Epithelial cell of proximal tubule (primary cell): ENCODE data around the gene STOML2. TPM values are rescaled to one million over a fixed set of nuclear protein-coding genes. Genes with fewer than 3 reads are reported as not detected.

Experiments used
- DNase-seq: peaks from one replicate; pipeline ENCODE4 v3.0.0-alpha.2; 2011; ENCODE audit warnings: low read depth
- H3K4me3 ChIP-seq: 2 replicates; pipeline ENCODE4 v1.5.1; 2011; ENCODE audit warnings: low read depth, mild to moderate bottlenecking, low read length
- CTCF ChIP-seq: conservative IDR thresholded peaks from 2 replicates; pipeline ENCODE4 v1.5.1; 2012; ENCODE audit warnings: low read depth, mild to moderate bottlenecking, low read length
- total RNA-seq: library from RNA; depleted of rRNA; stranded (reverse); fragments of >200 nt; gene quantifications from 2 replicates; pipeline ENCODE4 v1.2.3, GENCODE V29; 2015

STOML2 gene
- total RNA-seq, 1 donor from 2014 or later: 201 TPM

DNA sequence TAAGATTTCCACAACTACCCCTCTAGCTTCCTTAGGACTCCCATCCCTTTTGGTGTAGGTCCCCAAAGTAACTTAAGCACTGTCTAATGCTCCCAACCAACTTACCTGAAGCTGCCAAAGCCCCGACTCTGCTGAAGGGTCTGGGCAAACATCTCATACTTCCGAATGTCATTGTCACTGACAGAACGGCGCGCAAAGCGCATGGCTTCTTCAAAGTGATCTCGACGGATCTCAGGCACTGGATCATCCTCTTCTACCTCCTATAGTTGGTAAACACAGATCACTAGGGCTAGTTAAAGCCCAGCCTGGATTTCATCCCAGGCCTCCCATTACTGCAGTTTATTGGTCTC, 45.7 kb downstream of the STOML2 start:
- DNase-seq: no peak
- no peak overlapping the region for H3K4me3 ChIP-seq
- TF ChIP-seq CTCF: no peak

DNA sequence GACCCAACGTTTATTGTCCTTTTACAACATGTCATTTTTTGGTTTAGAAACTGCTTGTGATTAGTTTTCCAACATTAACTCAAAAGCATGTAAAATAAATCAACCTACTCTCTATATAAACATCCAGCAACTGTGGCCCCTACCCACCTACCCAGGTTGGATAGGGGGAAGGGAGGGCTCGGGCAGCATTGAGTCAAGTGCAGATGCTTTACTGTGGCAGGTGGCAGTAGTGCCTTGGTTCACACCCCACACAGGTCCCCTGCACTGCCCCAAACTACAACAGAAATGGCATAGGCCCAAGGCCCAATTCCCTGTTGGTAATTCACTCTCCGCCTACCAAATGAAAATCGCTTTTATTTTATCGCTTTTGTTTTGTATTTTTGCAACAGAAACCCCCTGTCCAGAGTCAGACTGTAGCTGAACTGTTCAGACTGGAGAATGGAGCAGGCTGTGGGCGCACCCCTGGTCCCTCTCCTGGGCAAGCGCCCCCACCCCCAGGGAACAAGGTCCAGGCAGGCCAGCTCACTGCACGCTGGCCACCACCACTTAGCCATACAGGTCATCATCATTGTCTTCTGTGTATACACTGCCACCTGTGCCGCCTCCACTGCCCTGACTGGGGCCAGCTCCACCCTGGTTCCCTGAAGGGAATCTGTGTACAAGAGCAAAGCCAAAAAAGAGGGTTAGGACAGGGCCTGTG, 46.2 kb downstream of the STOML2 start:
- TF ChIP-seq CTCF: no peak
- no peak overlapping the region for H3K4me3 ChIP-seq
- no peak for DNase-seq

DNA sequence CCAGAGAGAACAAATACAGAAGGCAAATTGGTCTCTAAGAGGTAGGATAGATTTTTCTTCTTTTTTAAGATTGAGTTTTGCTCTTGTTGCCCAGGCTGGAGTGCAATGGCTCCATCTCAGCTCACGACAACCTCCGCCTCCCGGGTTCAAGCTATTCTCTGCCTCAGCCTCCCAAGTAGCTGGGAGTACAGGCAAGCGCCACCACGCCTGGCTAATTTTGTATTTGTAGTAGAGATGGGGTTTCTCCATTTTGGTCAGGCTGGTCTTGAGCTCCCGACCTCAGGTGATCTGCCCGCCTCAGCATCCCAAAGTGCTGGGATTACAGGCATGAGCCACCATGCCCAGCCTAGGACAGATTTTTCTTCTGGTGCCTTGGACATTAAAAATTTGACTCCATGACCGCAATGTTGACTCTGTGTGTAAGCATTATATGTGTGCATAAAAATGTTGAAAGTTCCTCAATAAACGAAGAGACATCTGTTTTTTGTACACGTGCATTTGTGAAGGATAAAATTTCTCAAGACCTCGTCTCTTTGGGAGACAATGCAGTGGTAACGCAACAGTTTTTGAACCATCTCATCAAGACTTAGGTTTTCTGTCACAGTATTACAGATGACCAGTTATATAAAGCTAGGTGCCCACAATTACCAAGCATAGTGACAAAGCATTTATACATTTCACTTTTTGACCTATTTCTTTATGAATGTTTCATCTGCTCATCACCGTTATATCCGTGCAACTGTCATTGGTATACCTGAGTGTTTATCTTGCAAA, 47.9 kb downstream of the STOML2 start:
- no peak for TF ChIP-seq CTCF
- no peak for DNase-seq
- H3K4me3 ChIP-seq: no peak overlapping the region

DNA sequence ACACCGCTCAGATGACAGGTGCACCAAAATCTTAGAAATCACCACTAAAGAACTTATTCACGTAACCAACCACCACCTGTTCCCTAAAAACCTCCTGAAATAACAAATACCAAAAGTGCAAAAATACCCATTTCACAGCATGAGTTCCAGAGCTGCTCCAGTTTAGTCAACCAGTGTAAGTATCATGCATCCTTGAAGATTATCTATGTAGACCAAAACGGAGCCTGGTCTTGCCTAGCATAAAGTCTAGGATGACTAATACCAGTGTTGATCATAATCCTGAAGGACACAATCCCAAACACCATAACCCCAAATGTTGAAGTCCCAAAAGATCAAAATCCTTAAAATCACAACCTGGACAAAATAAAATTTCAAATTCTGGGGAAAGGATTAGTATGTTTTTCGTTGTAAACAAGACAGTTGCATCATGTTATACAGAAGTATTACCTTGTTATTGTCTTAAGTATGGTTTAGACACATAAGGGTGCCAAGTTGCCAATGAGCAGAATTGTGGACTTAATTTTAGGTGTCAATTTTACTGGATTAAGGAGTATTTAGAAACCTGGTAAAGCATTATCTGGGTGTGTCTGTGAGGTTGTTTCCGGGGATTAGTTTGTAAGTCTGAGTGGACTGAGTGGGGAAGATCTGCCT, 48.6 kb downstream of the STOML2 start:
- TF ChIP-seq CTCF: no peak
- no peak overlapping the region for H3K4me3 ChIP-seq
- no peak for DNase-seq

GRCh38 chr9:35051069-35051967, 51.6 kb downstream of the STOML2 start:
- no peak for DNase-seq
- H3K4me3 ChIP-seq: no peak overlapping the region

More at GRCh38 chr9:35051069-35051967, 51.6 kb downstream of the STOML2 start:
- TF ChIP-seq CTCF: peak; percentile 81

Other genes with a start within 250 kb of the STOML2 start
- 0.12 TPM in 1 of 2 replicates, not detected in the other for gene PHF24, start 144.8 kb downstream of the STOML2 start, total RNA-seq
- 11.1 and 20.2 TPM in 2 replicates for gene DNAJB5, start 113.4 kb downstream of the STOML2 start, total RNA-seq
- 244 and 371 TPM in 2 replicates for gene VCP, start 30.5 kb downstream of the STOML2 start, total RNA-seq
- gene FANCG, start 23.2 kb downstream of the STOML2 start, total RNA-seq: 47.3 and 60.3 TPM in 2 replicates
- 18.6 and 27.8 TPM in 2 replicates for gene PIGO, start 6.5 kb downstream of the STOML2 start, total RNA-seq
- gene ATOSB, start 12.7 kb upstream of the STOML2 start, total RNA-seq: 14.0 and 27.7 TPM in 2 replicates
- gene UNC13B, start 58.9 kb upstream of the STOML2 start, total RNA-seq: 19.1 and 19.6 TPM in 2 replicates